NCI-H187 treated with DMSO at 0.1 percent for 48 hours (cell line): ENCODE data around the gene RIOX2.
"Not testable (repeated sequence)": the region's sequence is repeated elsewhere in the genome, so short reads cannot be mapped to it uniquely, and the experiment has no call there.

Experiments used
- DNase-seq: peaks from one replicate; lab custom pipeline; 2025; lab: John Stamatoyannopoulos, UW

The RIOX2 gene

GRCh38 chr3:97911459-97911858, 60.8 kb downstream of the RIOX2 start:
- DNase-seq, result no peak

- no peak for DNase-seq
These were observed 61.3 kb downstream of the RIOX2 start for GRCh38 chr3:97910931-97911351.

- not testable (repeated sequence) for DNase-seq
These were observed 61.9 kb downstream of the RIOX2 start for GRCh38 chr3:97910236-97910831.

- not testable (repeated sequence) for DNase-seq
These were observed 62.4 kb downstream of the RIOX2 start for GRCh38 chr3:97909830-97910229.

GRCh38 chr3:97901313-97902248, 70.7 kb downstream of the RIOX2 start:
- DNase-seq, result no peak

DNA sequence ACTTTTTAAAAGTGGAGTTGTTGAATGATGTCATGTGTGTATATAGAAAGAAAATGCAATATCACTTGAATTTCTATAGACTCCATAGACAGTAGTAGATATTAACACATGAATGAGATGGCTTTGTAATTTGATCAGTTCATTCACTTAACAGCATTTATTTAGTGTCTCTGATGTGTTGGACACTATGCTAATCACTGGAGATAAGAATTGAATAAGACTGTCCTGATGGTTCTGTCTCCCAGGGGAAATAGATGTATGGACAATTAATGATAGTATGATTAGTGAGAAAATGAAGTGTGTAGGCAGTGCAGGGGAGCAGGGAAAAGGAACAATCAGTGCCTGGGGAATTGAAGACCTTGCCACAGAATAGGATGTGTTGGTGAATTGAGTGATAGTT, 72.9 kb downstream of the RIOX2 start:
- no peak for DNase-seq

DNA sequence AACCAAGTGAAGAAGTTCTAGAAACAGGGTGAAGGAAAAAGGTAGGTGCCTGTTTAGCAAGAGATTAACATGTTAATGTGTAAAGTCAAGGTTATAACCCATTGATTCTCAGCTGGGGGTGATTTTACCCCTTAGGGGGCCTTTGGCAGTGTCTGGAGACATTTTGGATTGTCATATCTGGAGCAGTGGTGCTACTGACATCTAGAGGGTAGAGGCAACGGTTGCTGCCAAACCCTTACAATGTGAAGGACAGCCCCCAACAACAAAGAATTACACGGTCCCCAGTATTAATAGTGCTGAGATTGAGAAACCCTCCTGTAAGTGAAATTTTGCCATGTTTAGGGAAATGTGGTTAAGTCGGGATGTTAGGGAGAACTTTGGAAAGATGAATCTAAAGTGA, 75.7 kb downstream of the RIOX2 start:
- DNase-seq, result no peak

GRCh38 chr3:97896129-97896528, 76.1 kb downstream of the RIOX2 start:
- no peak for DNase-seq

DNA sequence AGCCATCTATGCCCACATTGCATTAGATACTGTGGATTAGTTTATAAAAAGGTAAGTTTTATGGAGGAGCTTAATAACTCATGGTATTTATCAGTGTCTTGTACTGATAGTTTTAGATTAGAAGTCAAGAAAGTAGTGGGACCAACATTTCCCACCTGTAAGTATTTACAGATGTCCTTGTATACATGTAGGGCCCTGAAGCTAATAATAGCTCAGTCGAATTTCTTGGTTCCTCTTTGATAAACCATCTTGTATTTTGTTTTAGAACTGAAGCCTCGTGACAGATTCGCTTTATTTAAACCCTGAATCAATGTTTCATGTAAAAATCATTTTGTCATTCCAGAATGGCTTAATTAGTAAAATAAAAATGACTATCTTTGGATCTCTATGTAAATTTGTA, 77.0 kb downstream of the RIOX2 start:
- DNase-seq, result no peak

- DNase-seq, result no peak
These were observed 79.4 kb downstream of the RIOX2 start for GRCh38 chr3:97892852-97893251.
